ENCODE data around the gene FA2H. TPM values are rescaled to one million over a fixed set of nuclear protein-coding genes. Genes with fewer than 3 reads are reported as not detected.

Gene FA2H
- total and polyA plus RNA-seq, 2 of the 13 experiments (the other 11 are each of a cell fraction or from before 2014, with no cell fraction given), result 0.20 TPM; not detected in 1

- no TSS peak for BruUV-seq (replicated peaks)
- Histone ChIP-seq H3K27me3 (ENCODE audit: control insufficient read depth in 1 of 2, insufficient read depth in 2 of 2, low read length in 2 of 2) (peaks cover 3 to 80% of the 10 kb centered on the region in 2 experiments; a peak in 4 of 5 replicates), H3K4me3 (replicated peaks in 1 of 3; ENCODE audit: insufficient read depth in 1 of 3, low read depth in 2 of 3, low read length in 3 of 3) (no peak overlapping the region), H3K9me3 (ENCODE audit: low read length) (no peaks in the 10 kb centered on the region), H3K4me2 (ENCODE audit: low read depth, low read length) (no peak overlapping the region), H3K27ac (ENCODE audit: extremely low read length, insufficient read depth, low read length) (no peak overlapping the region), H3K36me3 (replicated peaks in 1 of 2; ENCODE audit: control insufficient read depth in 1 of 2, insufficient read depth in 2 of 2, low read length in 2 of 2) (no peaks in the 10 kb centered on the region), H4K20me1 (ENCODE audit: insufficient read depth, low read length) (no peaks in the 10 kb centered on the region), H2AFZ (ENCODE audit: low read length) (no peak overlapping the region), H3K9ac (ENCODE audit: insufficient read depth, low read depth, low read length) (no peak overlapping the region), H3K79me2 (ENCODE audit: insufficient read depth, low read length) (no peaks in the 10 kb centered on the region), H3K4me1 (ENCODE audit: insufficient read depth, low read length) (peaks cover 24% of the 10 kb centered on the region)
- ChIA-PET CTCF (ENCODE audit: low intra/inter-chr PET ratio, low total read pairs) (no interaction called here), POLR2A (no interaction called here)
- DNase-seq (ENCODE audit: low spot score), result no peak
- ATAC-seq, result no peak
- 41% methylated on average over 13 of the region's 13 CpGs for WGBS (ENCODE audit: low lambda C conversion rate)
- in situ Hi-C loops (cut with HindIII; ENCODE audit: extremely low pct_ligation_motif_present, low pct_unique_long_range_greater_than_20kb), result no loop called here
- intact Hi-C loops (cut with micrococcal nuclease; ENCODE audit: unreplicated experiment), result no loop called here
- no peak for TF ChIP-seq PBX2 (CRISPR knock-in tag; IDR thresholded peaks at IDR 0.05)
- TF ChIP-seq ZBTB3 (CRISPR knock-in tag; IDR thresholded peaks at IDR 0.05; ENCODE audit: borderline replicate concordance, low read depth), result no peak
- TF ChIP-seq ZNF644 (CRISPR knock-in tag; IDR thresholded peaks at IDR 0.05; ENCODE audit: low read depth), result no peak
- TF ChIP-seq ZFP36 (IDR thresholded peaks at IDR 0.05; ENCODE audit: borderline replicate concordance, low read depth, low read length, partially characterized antibody), result no peak
- TF ChIP-seq ZNF674 (CRISPR knock-in tag; IDR thresholded peaks at IDR 0.05; ENCODE audit: low read depth), result no peak
- no peak for TF ChIP-seq CERS6 (CRISPR knock-in tag; IDR thresholded peaks at IDR 0.05)
- no peak for FAIRE-seq
These were observed 3.6 kb downstream of the FA2H start for GRCh38 chr16:74770831-74771526.
